HL-60 (cell line): ENCODE data around the gene CEACAM4.

Experiments
- DNase-seq, 2 experiments: peaks; one replicate each; pipeline ENCODE4 v3.0.0-alpha.2; 2010 to 2020; ENCODE audit warnings: low read depth in 1 of 2, low spot score in 1 of 2
- H3K27ac ChIP-seq: fragments of 250-450 bp; sonication (Bioruptor Pico); replicated peaks from 2 replicates; pipeline ENCODE4 v1.5.1; 2020; ENCODE audit warnings: mild to moderate bottlenecking, moderate library complexity
- H3K27me3 ChIP-seq: fragments of 250-450 bp; sonication (Bioruptor Pico); 2 replicates; pipeline ENCODE4 v1.5.1; 2021; ENCODE audit warnings: mild to moderate bottlenecking, moderate library complexity; ENCODE audit not compliant: insufficient read depth, poor library complexity, severe bottlenecking
- H3K4me3 ChIP-seq: replicated peaks from 2 replicates; pipeline ENCODE4 v1.5.1; 2011; ENCODE audit warnings: mild to moderate bottlenecking, control low read depth, low read length; ENCODE audit not compliant: insufficient read depth
- CTCF ChIP-seq: IDR thresholded peaks from one replicate; pipeline ENCODE4 v1.5.1; 2011; ENCODE audit warnings: low read length, control low read depth, inconsistent platforms; ENCODE audit not compliant: insufficient read depth
- GABPA ChIP-seq: IDR thresholded peaks from 2 replicates; pipeline ENCODE4 v1.6.1; 2012; ENCODE audit warnings: low read depth
- POLR2AphosphoS5 ChIP-seq: IDR thresholded peaks from 2 replicates; pipeline ENCODE4 v1.6.1; 2012; ENCODE audit warnings: low read depth
- SPI1 ChIP-seq: IDR thresholded peaks from 2 replicates; pipeline ENCODE4 v1.6.1; 2012; ENCODE audit warnings: low read depth, mild to moderate bottlenecking, borderline replicate concordance
- TF ChIP-seq, protein P1 (sequence below): IDR thresholded peaks from 2 replicates; pipeline ENCODE4 v1.6.1; 2012; ENCODE audit warnings: low read depth; ENCODE audit not compliant: insufficient replicate concordance

The CEACAM4 gene

GRCh38 chr19:41649827-41650226, 23.0 kb upstream of the CEACAM4 start:
- H3K27me3 ChIP-seq: peaks cover 8% of the 10 kb centered on the region
- H3K27ac ChIP-seq: no peak overlapping the region
- no peak for DNase-seq
- no peak for TF ChIP-seq SPI1
- TF ChIP-seq CTCF: no peak
- TF ChIP-seq, protein P1, sequence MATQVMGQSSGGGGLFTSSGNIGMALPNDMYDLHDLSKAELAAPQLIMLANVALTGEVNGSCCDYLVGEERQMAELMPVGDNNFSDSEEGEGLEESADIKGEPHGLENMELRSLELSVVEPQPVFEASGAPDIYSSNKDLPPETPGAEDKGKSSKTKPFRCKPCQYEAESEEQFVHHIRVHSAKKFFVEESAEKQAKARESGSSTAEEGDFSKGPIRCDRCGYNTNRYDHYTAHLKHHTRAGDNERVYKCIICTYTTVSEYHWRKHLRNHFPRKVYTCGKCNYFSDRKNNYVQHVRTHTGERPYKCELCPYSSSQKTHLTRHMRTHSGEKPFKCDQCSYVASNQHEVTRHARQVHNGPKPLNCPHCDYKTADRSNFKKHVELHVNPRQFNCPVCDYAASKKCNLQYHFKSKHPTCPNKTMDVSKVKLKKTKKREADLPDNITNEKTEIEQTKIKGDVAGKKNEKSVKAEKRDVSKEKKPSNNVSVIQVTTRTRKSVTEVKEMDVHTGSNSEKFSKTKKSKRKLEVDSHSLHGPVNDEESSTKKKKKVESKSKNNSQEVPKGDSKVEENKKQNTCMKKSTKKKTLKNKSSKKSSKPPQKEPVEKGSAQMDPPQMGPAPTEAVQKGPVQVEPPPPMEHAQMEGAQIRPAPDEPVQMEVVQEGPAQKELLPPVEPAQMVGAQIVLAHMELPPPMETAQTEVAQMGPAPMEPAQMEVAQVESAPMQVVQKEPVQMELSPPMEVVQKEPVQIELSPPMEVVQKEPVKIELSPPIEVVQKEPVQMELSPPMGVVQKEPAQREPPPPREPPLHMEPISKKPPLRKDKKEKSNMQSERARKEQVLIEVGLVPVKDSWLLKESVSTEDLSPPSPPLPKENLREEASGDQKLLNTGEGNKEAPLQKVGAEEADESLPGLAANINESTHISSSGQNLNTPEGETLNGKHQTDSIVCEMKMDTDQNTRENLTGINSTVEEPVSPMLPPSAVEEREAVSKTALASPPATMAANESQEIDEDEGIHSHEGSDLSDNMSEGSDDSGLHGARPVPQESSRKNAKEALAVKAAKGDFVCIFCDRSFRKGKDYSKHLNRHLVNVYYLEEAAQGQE: no peak
- no peak for TF ChIP-seq GABPA
- H3K4me3 ChIP-seq: no peak overlapping the region

DNA sequence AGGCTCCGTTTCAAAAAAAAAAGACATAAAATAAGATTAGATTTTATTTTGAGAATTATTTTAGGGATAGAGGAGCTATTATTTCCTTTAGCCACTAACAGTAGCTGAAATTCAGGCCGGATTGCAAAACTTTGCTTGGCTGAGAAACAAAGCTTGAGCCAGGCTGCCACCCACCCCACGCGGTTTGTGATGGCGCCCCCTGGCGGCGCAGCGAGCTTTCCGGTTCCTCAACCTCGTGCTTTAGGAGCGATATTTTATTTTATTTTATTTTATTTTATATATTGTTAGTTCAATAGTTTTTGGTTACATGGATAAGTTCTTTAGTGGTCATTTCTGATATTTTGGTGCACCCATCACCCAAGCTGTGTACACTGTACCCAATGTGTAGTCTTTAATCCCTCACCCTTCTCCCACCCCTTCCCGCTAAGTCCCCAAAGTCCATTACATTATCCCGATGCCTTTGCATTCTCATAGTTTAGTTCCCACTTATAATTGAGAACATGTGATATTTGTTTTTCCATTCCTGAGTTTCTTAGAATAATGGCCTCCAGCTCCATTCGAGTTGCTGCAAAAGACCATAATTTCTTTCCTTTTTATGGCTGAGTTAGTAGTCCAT, 19.8 kb upstream of the CEACAM4 start:
- no peak overlapping the region for H3K4me3 ChIP-seq
- TF ChIP-seq, protein P1: no peak
- TF ChIP-seq GABPA (no peak), SPI1 (no peak), CTCF (peak; percentile 33), POLR2AphosphoS5 (no peak)
- no peak overlapping the region for H3K27ac ChIP-seq
- no peaks in the 10 kb centered on the region for H3K27me3 ChIP-seq
- peak in 1 of 2 experiments; percentile 59 for DNase-seq

GRCh38 chr19:41641879-41642485, 15.1 kb upstream of the CEACAM4 start:
- no peaks in the 10 kb centered on the region for H3K27me3 ChIP-seq
- H3K27ac ChIP-seq: no peak overlapping the region
- DNase-seq: peak; percentile 60 to 82
- TF ChIP-seq CTCF (peak; percentile 80), POLR2AphosphoS5 (no peak)
- H3K4me3 ChIP-seq: no peak overlapping the region

DNA sequence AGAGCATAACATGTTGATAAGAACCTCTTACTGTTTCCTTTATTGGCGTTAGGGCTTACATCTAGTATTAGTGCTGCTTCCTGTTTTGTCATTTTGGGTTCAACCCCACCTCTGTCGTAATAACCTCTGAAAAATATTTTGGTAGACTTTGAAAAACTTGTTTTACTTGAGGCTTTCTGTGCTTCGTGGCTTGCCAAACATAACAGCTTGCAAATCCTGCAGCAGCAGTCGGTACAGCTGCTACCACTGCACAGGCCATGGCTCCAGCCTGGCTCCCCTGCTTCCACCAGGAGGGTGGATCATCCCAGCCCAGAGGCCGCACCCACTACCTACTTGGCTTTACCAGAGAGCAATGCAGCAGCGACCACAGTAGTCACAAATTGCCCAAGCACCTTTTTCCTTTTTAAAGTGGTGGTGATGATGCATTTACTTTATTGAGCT, 11.8 kb upstream of the CEACAM4 start:
- peak; percentile 57; the same call in 1 of the 2 replicates for TF ChIP-seq POLR2AphosphoS5
- TF ChIP-seq SPI1: peak; percentile 49; the same call in 1 of the 2 replicates
- TF ChIP-seq, protein P1: no peak
- TF ChIP-seq GABPA: 0 out of 2 replicates have a peak, but pooled peaks have one; percentile 25
- DNase-seq: peak; percentile 79 to 87
- Histone ChIP-seq H3K27me3 (no peaks in the 10 kb centered on the region), H3K27ac (peak overlapping the region; percentile 79), H3K4me3 (no peak overlapping the region)
